ENCODE results near the gene KCNAB1.

- TF ChIP-seq E2F5 (CRISPR knock-in tag; IDR thresholded peaks at IDR 0.05): no peak
- TF ChIP-seq ZNF138 (CRISPR knock-in tag; conservative IDR thresholded peaks at IDR 0.05): no peak
- TF ChIP-seq CTCF (IDR thresholded peaks at IDR 0.05): no peak
- no peak for TF ChIP-seq GABPB1 (CRISPR knock-in tag; IDR thresholded peaks at IDR 0.05)
- TF ChIP-seq ATF3 (CRISPR knock-in tag; conservative IDR thresholded peaks at IDR 0.05): no peak
- TF ChIP-seq ESRRA (CRISPR knock-in tag; IDR thresholded peaks at IDR 0.05; ENCODE audit: borderline replicate concordance): no peak
- TF ChIP-seq CBFB (CRISPR knock-in tag; IDR thresholded peaks at IDR 0.05; ENCODE audit: low read depth): no peak
- no peak for TF ChIP-seq FOXJ3 (CRISPR knock-in tag; IDR thresholded peaks at IDR 0.05; ENCODE audit: borderline replicate concordance)
Measured at GRCh38 chr3:156176629-156177210, 56.3 kb downstream of the KCNAB1 start.

Data from WTC11 (cell line).